ENCODE data around the gene EEFSEC.

EEFSEC gene

GRCh38 chr3:128446821-128447220, 293.5 kb downstream of the EEFSEC start:
- no peaks in the 10 kb centered on the region for H3K36me3 Mint-ChIP-seq (ENCODE audit: low read depth)
- H3K27ac Mint-ChIP-seq, result no peak overlapping the region
- H3K27me3 Mint-ChIP-seq (ENCODE audit: low read depth), result peaks cover 55% of the 10 kb centered on the region

DNA sequence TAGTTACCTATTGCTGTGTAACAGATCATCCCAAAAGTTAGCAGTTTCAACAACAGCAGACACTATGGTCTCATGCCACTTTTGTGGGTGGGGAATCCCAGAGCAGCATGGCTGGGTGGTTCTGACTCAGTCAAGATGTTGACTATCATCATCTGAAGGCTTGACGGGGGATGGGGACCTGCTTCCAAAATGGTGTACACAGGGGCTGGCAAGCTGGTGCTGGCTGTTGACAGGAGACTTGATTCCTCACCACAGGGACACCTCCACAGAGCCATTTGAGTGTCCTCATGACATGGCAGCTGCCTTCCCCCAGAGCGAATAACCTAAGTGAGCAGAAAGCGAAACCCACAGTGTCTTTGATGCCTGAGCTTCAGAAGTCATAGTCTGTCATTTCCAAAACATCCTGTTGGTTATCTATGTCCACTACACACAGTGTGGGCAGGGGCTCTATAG, 294.3 kb downstream of the EEFSEC start:
- Mint-ChIP-seq H3K4me1 (no peaks in the 10 kb centered on the region), H3K36me3 (ENCODE audit: low read depth) (no peaks in the 10 kb centered on the region), H3K4me3 (no peak overlapping the region), H3K27ac (no peak overlapping the region), H3K9me3 (peaks cover 10% of the 10 kb centered on the region), H3K27me3 (ENCODE audit: low read depth) (peaks cover 56% of the 10 kb centered on the region)
- no peak for TF ChIP-seq CTCF (IDR thresholded peaks at IDR 0.05; ENCODE audit: unreplicated experiment in 3 of 3)

More at GRCh38 chr3:128446821-128447220, 293.5 kb downstream of the EEFSEC start:
- Mint-ChIP-seq H3K4me3 (no peak overlapping the region), H3K4me1 (no peaks in the 10 kb centered on the region), H3K9me3 (peaks cover 10% of the 10 kb centered on the region)
- TF ChIP-seq CTCF (IDR thresholded peaks at IDR 0.05; ENCODE audit: unreplicated experiment in 3 of 3), result no peak

- no peak for TF ChIP-seq CTCF (IDR thresholded peaks at IDR 0.05; ENCODE audit: unreplicated experiment in 3 of 3)
- Mint-ChIP-seq H3K27ac (no peak overlapping the region), H3K36me3 (ENCODE audit: low read depth) (no peaks in the 10 kb centered on the region), H3K27me3 (ENCODE audit: low read depth) (peaks cover 51% of the 10 kb centered on the region), H3K9me3 (peaks cover 10% of the 10 kb centered on the region), H3K4me3 (no peak overlapping the region), H3K4me1 (no peaks in the 10 kb centered on the region)
These were observed 295.2 kb downstream of the EEFSEC start for GRCh38 chr3:128448491-128448890.

GRCh38 chr3:128449111-128449638, 295.9 kb downstream of the EEFSEC start:
- Mint-ChIP-seq H3K36me3 (ENCODE audit: low read depth) (no peaks in the 10 kb centered on the region), H3K27me3 (ENCODE audit: low read depth) (peaks cover 47% of the 10 kb centered on the region), H3K27ac (no peak overlapping the region), H3K9me3 (peaks cover 10% of the 10 kb centered on the region), H3K4me1 (no peaks in the 10 kb centered on the region), H3K4me3 (no peak overlapping the region)
- no peak for TF ChIP-seq CTCF (IDR thresholded peaks at IDR 0.05; ENCODE audit: unreplicated experiment in 3 of 3)

GRCh38 chr3:128452120-128452519, 298.8 kb downstream of the EEFSEC start:
- TF ChIP-seq CTCF (IDR thresholded peaks at IDR 0.05; ENCODE audit: unreplicated experiment in 3 of 3), result no peak
- H3K27ac Mint-ChIP-seq, result no peak overlapping the region
- peaks cover 7% of the 10 kb centered on the region for H3K9me3 Mint-ChIP-seq
- no peak overlapping the region for H3K4me3 Mint-ChIP-seq
- peaks cover 5% of the 10 kb centered on the region for H3K4me1 Mint-ChIP-seq
- no peaks in the 10 kb centered on the region for H3K36me3 Mint-ChIP-seq (ENCODE audit: low read depth)
- peaks cover 51% of the 10 kb centered on the region for H3K27me3 Mint-ChIP-seq (ENCODE audit: low read depth)

DNA sequence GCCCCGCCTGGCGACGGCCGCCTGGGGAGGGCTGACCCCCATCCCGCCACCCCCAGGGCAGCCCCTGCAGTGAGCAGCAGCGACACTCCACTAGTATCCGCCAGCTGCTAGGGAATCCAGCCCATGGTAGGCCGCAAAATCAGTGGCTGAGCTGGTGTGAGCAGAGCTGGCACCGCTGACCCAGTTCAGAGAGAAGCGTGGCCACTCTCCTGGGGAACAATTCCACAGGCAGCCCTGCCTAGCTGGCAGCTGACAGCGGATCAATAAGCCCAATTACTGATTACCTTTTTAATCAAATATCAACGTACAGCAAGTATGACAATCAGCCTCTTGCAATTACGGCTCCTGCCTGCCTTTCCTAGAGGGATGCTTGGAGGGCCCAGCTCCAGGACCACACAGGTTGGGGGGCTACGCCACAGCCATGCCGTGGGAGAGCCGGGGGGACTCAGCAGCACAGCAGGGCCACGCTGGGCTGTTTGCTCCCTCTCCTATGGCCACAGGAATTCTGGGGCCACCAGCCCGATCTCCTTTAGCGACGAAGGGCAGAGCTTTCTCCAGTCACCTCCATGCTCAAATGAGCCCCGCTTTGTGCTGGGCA, 299.5 kb downstream of the EEFSEC start:
- no peak overlapping the region for H3K27ac Mint-ChIP-seq
- no peak for TF ChIP-seq CTCF (IDR thresholded peaks at IDR 0.05; ENCODE audit: unreplicated experiment in 3 of 3)
- H3K4me3 Mint-ChIP-seq, result no peak overlapping the region
- peaks cover 4% of the 10 kb centered on the region for H3K9me3 Mint-ChIP-seq
- peaks cover 5% of the 10 kb centered on the region for H3K4me1 Mint-ChIP-seq
- H3K36me3 Mint-ChIP-seq (ENCODE audit: low read depth), result no peaks in the 10 kb centered on the region
- H3K27me3 Mint-ChIP-seq (ENCODE audit: low read depth), result peaks cover 48% of the 10 kb centered on the region

Data from nephron (organoid).